ENCODE measurements around the gene PPM1H. TPM values are rescaled to one million over a fixed set of nuclear protein-coding genes. Genes with fewer than 3 reads are reported as not detected.
"Not testable (repeated sequence)": the region's sequence is repeated elsewhere in the genome, so short reads cannot be mapped to it uniquely, and the experiment has no call there.

The PPM1H gene
- total RNA-seq, 1 donor from 2014 or later = 6.3 TPM

- Mint-ChIP-seq H3K27me3 (ENCODE audit: unreplicated experiment) (peaks cover 1% of the 10 kb centered on the region), H3K4me1 (ENCODE audit: low read depth, unreplicated experiment) (peaks cover 63% of the 10 kb centered on the region), H3K36me3 (ENCODE audit: unreplicated experiment) (no peaks in the 10 kb centered on the region), H3K4me3 (ENCODE audit: unreplicated experiment) (no peak overlapping the region), H3K9me3 (ENCODE audit: unreplicated experiment) (peaks cover 20% of the 10 kb centered on the region), H3K27ac (ENCODE audit: unreplicated experiment) (peak overlapping the region; percentile 59)
- no peak for TF ChIP-seq CTCF (IDR thresholded peaks at IDR 0.05; ENCODE audit: partially characterized antibody, unreplicated experiment)
- no peak for DNase-seq
These were observed 198.4 kb downstream of the PPM1H start for GRCh38 chr12:62736596-62736995.

GRCh38 chr12:62732861-62733427 is 202.0 kb downstream of the PPM1H start:
- DNase-seq = no peak
- H3K4me3 Mint-ChIP-seq (ENCODE audit: unreplicated experiment) = no peak overlapping the region
- no peaks in the 10 kb centered on the region for H3K36me3 Mint-ChIP-seq (ENCODE audit: unreplicated experiment)
- H3K4me1 Mint-ChIP-seq (ENCODE audit: low read depth, unreplicated experiment) = peaks cover 44% of the 10 kb centered on the region
- H3K27ac Mint-ChIP-seq (ENCODE audit: unreplicated experiment) = no peak overlapping the region
- peaks cover 13% of the 10 kb centered on the region for H3K9me3 Mint-ChIP-seq (ENCODE audit: unreplicated experiment)
- peaks cover 5% of the 10 kb centered on the region for H3K27me3 Mint-ChIP-seq (ENCODE audit: unreplicated experiment)
- TF ChIP-seq CTCF (IDR thresholded peaks at IDR 0.05; ENCODE audit: partially characterized antibody, unreplicated experiment) = no peak

DNA sequence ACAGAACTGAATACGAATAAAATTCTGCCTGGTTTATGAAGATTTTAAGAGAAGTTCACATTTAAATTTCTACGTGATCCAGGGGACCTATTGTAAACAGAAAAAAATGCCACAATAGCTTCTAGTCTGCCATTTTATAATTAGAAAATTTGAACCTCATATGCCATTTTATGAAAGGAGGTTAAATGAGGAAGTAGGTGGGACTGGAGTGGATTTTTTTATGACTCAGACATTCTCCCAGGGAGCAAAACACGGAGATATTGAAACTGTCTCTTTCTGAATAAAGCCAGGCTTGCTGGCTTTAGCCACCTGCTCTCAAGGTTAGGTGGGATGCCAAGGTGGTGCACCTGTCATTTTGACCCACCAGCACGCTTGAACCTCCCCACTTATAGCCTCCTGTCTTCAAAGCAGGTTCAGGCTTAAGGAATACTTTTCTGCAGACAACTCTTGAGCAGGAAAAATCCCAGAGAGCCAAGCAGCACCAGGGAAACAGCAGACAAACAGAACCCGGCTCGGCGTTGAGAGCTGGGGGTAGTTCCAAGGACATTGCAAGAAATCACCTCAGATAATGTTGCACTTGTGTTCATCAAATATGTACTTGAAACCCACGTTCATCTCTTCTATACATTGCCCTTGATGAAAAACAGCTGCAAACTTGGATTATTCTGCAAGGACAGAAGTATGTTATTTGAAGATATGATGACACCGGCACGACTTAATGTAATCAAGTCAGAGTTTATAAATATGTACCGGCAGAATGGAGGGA is 203.7 kb downstream of the PPM1H start:
- Mint-ChIP-seq H3K36me3 (ENCODE audit: unreplicated experiment) (no peaks in the 10 kb centered on the region), H3K4me3 (ENCODE audit: unreplicated experiment) (no peak overlapping the region), H3K27me3 (ENCODE audit: unreplicated experiment) (peaks cover 4% of the 10 kb centered on the region), H3K4me1 (ENCODE audit: low read depth, unreplicated experiment) (peaks cover 28% of the 10 kb centered on the region), H3K9me3 (ENCODE audit: unreplicated experiment) (peaks cover 8% of the 10 kb centered on the region), H3K27ac (ENCODE audit: unreplicated experiment) (no peak overlapping the region)
- no peak for TF ChIP-seq CTCF (IDR thresholded peaks at IDR 0.05; ENCODE audit: partially characterized antibody, unreplicated experiment)
- DNase-seq = no peak

GRCh38 chr12:62730649-62731048 is 204.3 kb downstream of the PPM1H start:
- no peak for TF ChIP-seq CTCF (IDR thresholded peaks at IDR 0.05; ENCODE audit: partially characterized antibody, unreplicated experiment)
- H3K4me1 Mint-ChIP-seq (ENCODE audit: low read depth, unreplicated experiment) = peaks cover 22% of the 10 kb centered on the region

GRCh38 chr12:62729579-62730544 is 205.1 kb downstream of the PPM1H start:
- not testable (repeated sequence) for H3K36me3 Mint-ChIP-seq (ENCODE audit: unreplicated experiment); DNase-seq; H3K27ac Mint-ChIP-seq (ENCODE audit: unreplicated experiment); H3K4me3 Mint-ChIP-seq (ENCODE audit: unreplicated experiment); H3K9me3 Mint-ChIP-seq (ENCODE audit: unreplicated experiment); H3K27me3 Mint-ChIP-seq (ENCODE audit: unreplicated experiment)
- peaks cover 21% of the 10 kb centered on the region for H3K4me1 Mint-ChIP-seq (ENCODE audit: low read depth, unreplicated experiment)

More at GRCh38 chr12:62730649-62731048, 204.3 kb downstream of the PPM1H start:
- no peak overlapping the region for H3K27ac Mint-ChIP-seq (ENCODE audit: unreplicated experiment)
- H3K36me3 Mint-ChIP-seq (ENCODE audit: unreplicated experiment) = no peaks in the 10 kb centered on the region
- H3K4me3 Mint-ChIP-seq (ENCODE audit: unreplicated experiment) = no peak overlapping the region
- peaks cover 4% of the 10 kb centered on the region for H3K27me3 Mint-ChIP-seq (ENCODE audit: unreplicated experiment)
- DNase-seq = no peak
- H3K9me3 Mint-ChIP-seq (ENCODE audit: unreplicated experiment) = peaks cover 3% of the 10 kb centered on the region
